Measurements from ENCODE around the gene TMEM92. TPM values are rescaled to one million over a fixed set of nuclear protein-coding genes. Genes with fewer than 3 reads are reported as not detected.
"Not testable (repeated sequence)": the region's sequence is repeated elsewhere in the genome, so short reads cannot be mapped to it uniquely, and the experiment has no call there.

Gene TMEM92
- total and polyA plus RNA-seq, 4 donors: 0.94 to 12.4 (median 1.4) TPM; not detected in 1

GRCh38 chr17:50285941-50286340 is 11.7 kb downstream of the TMEM92 start:
- Histone ChIP-seq H3K4me1 (ENCODE audit: control insufficient read depth in 1 of 2, insufficient read depth in 2 of 2, low read length in 2 of 2) (no peaks in the 10 kb centered on the region), H3K27ac (ENCODE audit: low read depth in 1 of 2, low read length in 2 of 2) (no peak overlapping the region), H3K36me3 (ENCODE audit: control insufficient read depth in 1 of 2, insufficient read depth in 2 of 2, low read length in 1 of 2) (peaks cover 0 to 3% of the 10 kb centered on the region in 2 donors), H3K4me3 (ENCODE audit: low read length in 2 of 2) (no peak overlapping the region), H3K27me3 (ENCODE audit: control insufficient read depth in 1 of 2, insufficient read depth in 2 of 2, low read length in 1 of 2) (no peaks in the 10 kb centered on the region), H3K9me3 (ENCODE audit: control insufficient read depth, low read length) (no peaks in the 10 kb centered on the region)
- intact Hi-C loops (cut with DNase I): no loop called here
- ATAC-seq (ENCODE audit: low FRiP score) (no peak), DNase-seq (peak in 1 of 2 donors; percentile 17)
- WGBS, 2 donors: 64 to 68% methylated on average over 3 of the region's 3 CpGs

- 67 to 71% methylated on average over 7 of the region's 7 CpGs for WGBS, 2 donors
Observed at GRCh38 chr17:50287302-50287701, 13.0 kb downstream of the TMEM92 start.

GRCh38 chr17:50288306-50288705 is 14.0 kb downstream of the TMEM92 start:
- H3K27me3 ChIP-seq (ENCODE audit: control insufficient read depth in 1 of 2, insufficient read depth in 2 of 2, low read length in 1 of 2): no peaks in the 10 kb centered on the region
- no peak overlapping the region for H3K4me3 ChIP-seq (ENCODE audit: low read length in 2 of 2)
- intact Hi-C loops (cut with DNase I): no loop called here
- WGBS, 2 donors: 78 to 80% methylated on average over 4 of the region's 4 CpGs
- no peaks in the 10 kb centered on the region for H3K36me3 ChIP-seq (ENCODE audit: control insufficient read depth in 1 of 2, insufficient read depth in 2 of 2, low read length in 1 of 2)
- DNase-seq (peak in 1 of 2 donors; percentile 17), ATAC-seq (ENCODE audit: low FRiP score) (no peak)
- no peaks in the 10 kb centered on the region for H3K9me3 ChIP-seq (ENCODE audit: control insufficient read depth, low read length)
- no peak overlapping the region for H3K27ac ChIP-seq (ENCODE audit: low read depth in 1 of 2, low read length in 2 of 2)
- no peaks in the 10 kb centered on the region for H3K4me1 ChIP-seq (ENCODE audit: control insufficient read depth in 1 of 2, insufficient read depth in 2 of 2, low read length in 2 of 2)

More at GRCh38 chr17:50287302-50287701, 13.0 kb downstream of the TMEM92 start:
- H3K36me3 ChIP-seq (ENCODE audit: control insufficient read depth in 1 of 2, insufficient read depth in 2 of 2, low read length in 1 of 2); ATAC-seq (ENCODE audit: low FRiP score); H3K9me3 ChIP-seq (ENCODE audit: control insufficient read depth, low read length); H3K4me1 ChIP-seq (ENCODE audit: control insufficient read depth in 1 of 2, insufficient read depth in 2 of 2, low read length in 2 of 2); H3K27me3 ChIP-seq (ENCODE audit: control insufficient read depth in 1 of 2, insufficient read depth in 2 of 2, low read length in 1 of 2); intact Hi-C loops (cut with DNase I); H3K27ac ChIP-seq (ENCODE audit: low read depth in 1 of 2, low read length in 2 of 2); H3K4me3 ChIP-seq (ENCODE audit: low read length in 2 of 2): not testable (repeated sequence)
- peak in 1 of 2 donors; percentile 42 for DNase-seq

GRCh38 chr17:50289278-50289677 is 15.0 kb downstream of the TMEM92 start:
- peak in 1 of 2 donors; percentile 48 for DNase-seq
- WGBS, 2 donors: 10 to 14% methylated on average over 3 of the region's 3 CpGs

GRCh38 chr17:50289991-50290702 is 15.9 kb downstream of the TMEM92 start:
- intact Hi-C loops (cut with DNase I): loop anchor here (1.0 to 10.0 kb wide), 4 partner anchors 90 to 194 kb away; partner anchors contain the start of gene SGCA (in 2 of the 2)
- peak; percentile 95 for ATAC-seq (ENCODE audit: low FRiP score)
- Histone ChIP-seq H3K9me3 (ENCODE audit: control insufficient read depth, low read length) (no peaks in the 10 kb centered on the region), H3K4me3 (ENCODE audit: low read length in 2 of 2) (peak overlapping the region; percentile 6 to 29), H3K36me3 (ENCODE audit: control insufficient read depth in 1 of 2, insufficient read depth in 2 of 2, low read length in 1 of 2) (no peaks in the 10 kb centered on the region), H3K27ac (ENCODE audit: low read depth in 1 of 2, low read length in 2 of 2) (peak overlapping the region; percentile 96), H3K4me1 (ENCODE audit: control insufficient read depth in 1 of 2, insufficient read depth in 2 of 2, low read length in 2 of 2) (no peaks in the 10 kb centered on the region), H3K27me3 (ENCODE audit: control insufficient read depth in 1 of 2, insufficient read depth in 2 of 2, low read length in 1 of 2) (no peaks in the 10 kb centered on the region)
- WGBS, 2 donors: 2 to 6% methylated on average over 8 of the region's 8 CpGs
- DNase-seq: peak; percentile 90

More at GRCh38 chr17:50289278-50289677, 15.0 kb downstream of the TMEM92 start:
- Histone ChIP-seq H3K27ac (ENCODE audit: low read depth in 1 of 2, low read length in 2 of 2) (peak overlapping the region; percentile 90 to 96), H3K9me3 (ENCODE audit: control insufficient read depth, low read length) (no peaks in the 10 kb centered on the region), H3K4me1 (ENCODE audit: control insufficient read depth in 1 of 2, insufficient read depth in 2 of 2, low read length in 2 of 2) (no peaks in the 10 kb centered on the region), H3K36me3 (ENCODE audit: control insufficient read depth in 1 of 2, insufficient read depth in 2 of 2, low read length in 1 of 2) (no peaks in the 10 kb centered on the region), H3K27me3 (ENCODE audit: control insufficient read depth in 1 of 2, insufficient read depth in 2 of 2, low read length in 1 of 2) (no peaks in the 10 kb centered on the region), H3K4me3 (ENCODE audit: low read length in 2 of 2) (peak overlapping the region; percentile 6 to 29)
- peak; percentile 59 for ATAC-seq (ENCODE audit: low FRiP score)
- intact Hi-C loops (cut with DNase I): no loop called here

- Histone ChIP-seq H3K4me3 (ENCODE audit: low read length in 2 of 2) (no peak overlapping the region), H3K27ac (ENCODE audit: low read depth in 1 of 2, low read length in 2 of 2) (peak overlapping the region in 1 of 2 donors; percentile 79), H3K4me1 (ENCODE audit: control insufficient read depth in 1 of 2, insufficient read depth in 2 of 2, low read length in 2 of 2) (no peaks in the 10 kb centered on the region), H3K9me3 (ENCODE audit: control insufficient read depth, low read length) (no peaks in the 10 kb centered on the region), H3K36me3 (ENCODE audit: control insufficient read depth in 1 of 2, insufficient read depth in 2 of 2, low read length in 1 of 2) (no peaks in the 10 kb centered on the region), H3K27me3 (ENCODE audit: control insufficient read depth in 1 of 2, insufficient read depth in 2 of 2, low read length in 1 of 2) (no peaks in the 10 kb centered on the region)
- DNase-seq (no peak), ATAC-seq (ENCODE audit: low FRiP score) (no peak)
- intact Hi-C loops (cut with DNase I): loop anchor here (1.0 to 10.0 kb wide), 4 partner anchors 91 to 195 kb away; partner anchors contain the start of gene SGCA (in 2 of the 2)
- WGBS, 2 donors: 3 to 4% methylated on average over 1 of the region's 1 CpG
Observed at GRCh38 chr17:50290933-50291332, 16.7 kb downstream of the TMEM92 start.

GRCh38 chr17:50292465-50292864 is 18.2 kb downstream of the TMEM92 start:
- 72 to 76% methylated on average over 3 of the region's 3 CpGs for WGBS, 2 donors
- no peak for ATAC-seq (ENCODE audit: low FRiP score)
- Histone ChIP-seq H3K4me3 (ENCODE audit: low read length in 2 of 2) (no peak overlapping the region), H3K4me1 (ENCODE audit: control insufficient read depth in 1 of 2, insufficient read depth in 2 of 2, low read length in 2 of 2) (no peaks in the 10 kb centered on the region), H3K27me3 (ENCODE audit: control insufficient read depth in 1 of 2, insufficient read depth in 2 of 2, low read length in 1 of 2) (no peaks in the 10 kb centered on the region), H3K9me3 (ENCODE audit: control insufficient read depth, low read length) (no peaks in the 10 kb centered on the region), H3K27ac (ENCODE audit: low read depth in 1 of 2, low read length in 2 of 2) (no peak overlapping the region), H3K36me3 (ENCODE audit: control insufficient read depth in 1 of 2, insufficient read depth in 2 of 2, low read length in 1 of 2) (no peaks in the 10 kb centered on the region)
- no peak for DNase-seq
- intact Hi-C loops (cut with DNase I): loop anchor here (5.0 to 10.0 kb wide), 2 partner anchors 128 to 180 kb away; partner anchors contain the start of gene SGCA (in 2 of the 2)

GRCh38 chr17:50295021-50295420 is 20.8 kb downstream of the TMEM92 start:
- DNase-seq: no peak
- ATAC-seq (ENCODE audit: low FRiP score): no peak
- no peaks in the 10 kb centered on the region for H3K4me1 ChIP-seq (ENCODE audit: control insufficient read depth in 1 of 2, insufficient read depth in 2 of 2, low read length in 2 of 2)
- 67 to 81% methylated on average over 4 of the region's 4 CpGs for WGBS, 2 donors
- H3K36me3 ChIP-seq (ENCODE audit: control insufficient read depth in 1 of 2, insufficient read depth in 2 of 2, low read length in 1 of 2): no peaks in the 10 kb centered on the region
- H3K4me3 ChIP-seq (ENCODE audit: low read length in 2 of 2): no peak overlapping the region
- intact Hi-C loops (cut with DNase I): loop anchor here (5.0 to 10.0 kb wide), 2 partner anchors 130 to 203 kb away; partner anchors contain the start of gene SGCA (in 2 of the 2)
- no peaks in the 10 kb centered on the region for H3K27me3 ChIP-seq (ENCODE audit: control insufficient read depth in 1 of 2, insufficient read depth in 2 of 2, low read length in 1 of 2)
- no peaks in the 10 kb centered on the region for H3K9me3 ChIP-seq (ENCODE audit: control insufficient read depth, low read length)
- no peak overlapping the region for H3K27ac ChIP-seq (ENCODE audit: low read depth in 1 of 2, low read length in 2 of 2)
